ENCODE results near the gene TSKU. TPM values are rescaled to one million over a fixed set of nuclear protein-coding genes. Genes with fewer than 3 reads are reported as not detected.
A peak's percentile ranks its signal among the peaks of the same experiment; 100 is the strongest.

Gene TSKU
- total RNA-seq, 6 experiments from 2014 or later: 8.3 to 11.0 (median 10.1) TPM

- no peak for TF ChIP-seq CTCF (IDR thresholded peaks at IDR 0.05)
- peak overlapping the region; percentile 6; the same call in 1 of the 2 replicates for H3K27ac Mint-ChIP-seq
- no peaks in the 10 kb centered on the region for H3K9me3 Mint-ChIP-seq
- no peaks in the 10 kb centered on the region for H3K36me3 Mint-ChIP-seq (ENCODE audit: low read depth)
- DNase-seq: no peak
- peaks cover 51% of the 10 kb centered on the region for H3K4me1 Mint-ChIP-seq (ENCODE audit: low read depth)
- H3K27me3 Mint-ChIP-seq (ENCODE audit: insufficient read depth): peaks cover 13% of the 10 kb centered on the region
- no peak overlapping the region for H3K4me3 Mint-ChIP-seq
These were observed 14.1 kb upstream of the TSKU start for GRCh38 chr11:76768909-76769560.

DNA sequence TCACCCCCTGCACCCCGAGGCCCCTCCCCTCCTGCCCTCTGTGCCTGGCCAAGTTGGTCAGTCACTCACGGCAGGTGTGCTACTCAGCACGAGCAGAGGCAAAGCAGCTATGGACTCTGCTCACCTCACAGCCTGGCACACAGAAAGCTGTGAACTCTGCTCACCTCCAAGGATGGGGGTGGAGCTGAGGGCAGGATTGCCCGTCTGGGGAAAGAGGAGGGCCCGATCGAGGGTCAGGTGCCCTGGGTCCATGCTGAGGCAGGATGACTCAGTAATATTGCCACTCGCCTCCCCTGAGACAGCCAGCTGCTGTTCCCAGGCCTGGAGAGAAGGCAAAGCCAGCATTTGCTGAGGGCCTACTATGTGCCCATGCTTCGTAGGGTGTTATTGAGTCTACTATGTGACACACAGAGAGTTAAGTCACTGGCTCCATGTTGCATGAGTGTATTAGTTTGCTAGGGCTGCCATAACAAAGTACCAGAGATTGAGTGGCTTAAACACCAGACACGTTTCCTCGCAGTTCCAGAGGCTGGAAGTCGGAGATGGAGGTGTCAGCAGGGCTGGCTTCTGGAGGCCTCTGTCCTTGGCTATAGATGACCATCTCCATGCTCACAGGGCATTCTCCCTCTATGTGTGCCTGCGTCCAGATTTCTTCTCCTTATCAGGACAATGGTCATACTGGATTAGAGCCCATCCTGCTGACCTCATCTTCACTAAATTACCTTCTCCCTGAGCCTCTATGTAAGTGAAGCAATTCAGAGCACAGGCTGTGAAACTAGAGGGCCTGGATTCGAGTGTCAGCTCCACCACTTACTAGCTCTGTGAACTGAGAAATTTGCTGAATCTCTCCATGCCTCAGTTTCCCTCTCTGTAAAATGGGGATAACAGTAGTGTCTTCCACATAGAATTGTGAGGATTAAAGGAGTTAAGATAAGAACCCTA, 13.2 kb upstream of the TSKU start:
- Mint-ChIP-seq H3K27me3 (ENCODE audit: insufficient read depth) (peaks cover 13% of the 10 kb centered on the region), H3K27ac (peak overlapping the region; percentile 89), H3K4me1 (ENCODE audit: low read depth) (peaks cover 43% of the 10 kb centered on the region), H3K4me3 (peak overlapping the region; percentile 73), H3K36me3 (ENCODE audit: low read depth) (peaks cover 7% of the 10 kb centered on the region; the same call in 1 of the 2 replicates), H3K9me3 (peaks cover 6% of the 10 kb centered on the region; the same call in 1 of the 2 replicates)
- no peak for TF ChIP-seq CTCF (IDR thresholded peaks at IDR 0.05)
- peak; percentile 17 for DNase-seq

DNA sequence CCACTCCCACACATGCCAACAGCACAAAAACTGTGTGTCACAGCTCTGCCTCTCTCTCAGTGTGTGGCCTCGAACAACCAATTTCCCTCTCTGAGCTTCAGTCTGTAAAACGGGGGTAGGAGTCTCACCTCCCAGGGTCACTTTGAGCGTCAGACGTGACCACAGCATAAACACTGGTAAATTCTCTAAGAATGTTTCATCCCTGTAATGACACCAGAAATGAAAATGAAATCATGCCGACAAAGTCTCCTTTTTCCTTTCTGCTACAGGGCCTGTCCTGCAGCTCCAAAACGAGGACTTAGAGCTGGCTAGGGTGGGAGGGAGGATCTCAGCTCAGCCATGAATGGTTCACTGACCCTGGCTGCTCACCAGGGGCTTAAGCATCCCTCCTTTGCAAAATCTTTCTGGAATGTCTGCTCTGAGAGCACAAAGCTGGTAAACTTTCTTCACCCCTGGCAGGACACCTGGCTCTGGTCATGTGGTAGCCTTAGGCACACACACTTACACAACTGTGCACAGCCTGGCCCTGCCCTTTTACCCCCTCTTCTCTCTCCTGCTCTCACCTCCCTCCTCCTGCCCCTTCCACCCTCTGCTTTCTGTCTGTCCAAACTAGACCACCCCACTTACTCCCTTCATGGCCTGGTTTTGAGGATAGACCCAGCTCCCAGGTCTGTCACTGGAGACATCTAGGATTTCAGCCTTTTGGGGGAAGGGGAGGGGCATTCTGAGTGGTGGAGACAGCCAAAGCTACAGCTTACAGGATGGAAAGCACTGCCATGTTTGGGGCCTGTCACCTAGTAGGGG, 12.3 kb upstream of the TSKU start:
- peaks cover 13% of the 10 kb centered on the region for H3K36me3 Mint-ChIP-seq (ENCODE audit: low read depth)
- peaks cover 13% of the 10 kb centered on the region for H3K27me3 Mint-ChIP-seq (ENCODE audit: insufficient read depth)
- peak; percentile 94 for DNase-seq
- H3K9me3 Mint-ChIP-seq: peaks cover 15% of the 10 kb centered on the region
- H3K27ac Mint-ChIP-seq: peak overlapping the region; percentile 89
- peak overlapping the region; percentile 73 for H3K4me3 Mint-ChIP-seq
- H3K4me1 Mint-ChIP-seq (ENCODE audit: low read depth): peaks cover 39% of the 10 kb centered on the region
- no peak for TF ChIP-seq CTCF (IDR thresholded peaks at IDR 0.05)

- no peak for TF ChIP-seq CTCF (IDR thresholded peaks at IDR 0.05)
- no peak for DNase-seq
- H3K27ac Mint-ChIP-seq: peak overlapping the region; percentile 89; the same call in 1 of the 2 replicates
- peaks cover 36% of the 10 kb centered on the region for H3K4me1 Mint-ChIP-seq (ENCODE audit: low read depth)
- H3K9me3 Mint-ChIP-seq: peaks cover 22% of the 10 kb centered on the region
- H3K36me3 Mint-ChIP-seq (ENCODE audit: low read depth): peaks cover 20% of the 10 kb centered on the region
- peaks cover 13% of the 10 kb centered on the region for H3K27me3 Mint-ChIP-seq (ENCODE audit: insufficient read depth)
- no peak overlapping the region; the same call in 1 of the 2 replicates for H3K4me3 Mint-ChIP-seq
These were observed 11.6 kb upstream of the TSKU start for GRCh38 chr11:76771446-76772099.

Measured in HFFc6 (cell line).